HEK293 (cell line): Measurements from ENCODE around the gene CCDC32.
A peak's percentile ranks its signal among the peaks of the same experiment; 100 is the strongest.

Experiments used
- BCL11B ChIP-seq: fragments of 450-650 bp; formaldehyde crosslinking; IDR thresholded peaks from 2 replicates; pipeline ENCODE4 v1.5.1; 2016; ENCODE audit warnings: low read depth, missing biosample characterization, missing genetic modification characterization
- BCL6B ChIP-seq: fragments of 450-650 bp; formaldehyde crosslinking; IDR thresholded peaks from 2 replicates; pipeline ENCODE4 v1.5.1; 2017; ENCODE audit warnings: missing biosample characterization, missing genetic modification characterization
- GLI4 ChIP-seq: fragments of 450-650 bp; formaldehyde crosslinking; IDR thresholded peaks from 2 replicates; pipeline ENCODE4 v1.5.1; 2016; ENCODE audit warnings: missing biosample characterization, missing genetic modification characterization
- HOXD13 ChIP-seq: sonication (generic); formaldehyde crosslinking; IDR thresholded peaks from 2 replicates; pipeline ENCODE4 v1.8.0; 2022; ENCODE audit warnings: missing genetic modification reagents, borderline replicate concordance
- KLF16 ChIP-seq: fragments of 450-650 bp; formaldehyde crosslinking; IDR thresholded peaks from 2 replicates; pipeline ENCODE4 v1.5.1; 2017; ENCODE audit warnings: missing biosample characterization, missing genetic modification characterization
- KLF7 ChIP-seq: fragments of 450-650 bp; formaldehyde crosslinking; IDR thresholded peaks from 2 replicates; pipeline ENCODE4 v1.5.1; 2016; ENCODE audit warnings: missing biosample characterization, missing genetic modification characterization, borderline replicate concordance
- PRDM6 ChIP-seq: fragments of 450-650 bp; formaldehyde crosslinking; IDR thresholded peaks from 2 replicates; pipeline ENCODE4 v1.5.1; 2017; ENCODE audit warnings: missing biosample characterization, missing genetic modification characterization
- RBAK ChIP-seq: fragments of 450-650 bp; formaldehyde crosslinking; IDR thresholded peaks from 2 replicates; pipeline ENCODE4 v1.5.1; 2016; ENCODE audit warnings: missing biosample characterization, missing genetic modification characterization
- ZBTB21 ChIP-seq: fragments of 450-650 bp; formaldehyde crosslinking; IDR thresholded peaks from 2 replicates; pipeline ENCODE4 v1.5.1; 2017; ENCODE audit warnings: missing biosample characterization, missing genetic modification characterization
- ZBTB48 ChIP-seq: fragments of 450-650 bp; formaldehyde crosslinking; IDR thresholded peaks from 2 replicates; pipeline ENCODE4 v1.5.1; 2016; ENCODE audit warnings: missing biosample characterization, missing genetic modification characterization
- ZNF114 ChIP-seq: fragments of 450-650 bp; formaldehyde crosslinking; IDR thresholded peaks from 2 replicates; pipeline ENCODE4 v1.5.0; 2017; ENCODE audit warnings: missing biosample characterization, missing genetic modification characterization
- ZNF132 ChIP-seq: fragments of 450-650 bp; formaldehyde crosslinking; IDR thresholded peaks from 2 replicates; pipeline ENCODE4 v1.5.1; 2017; ENCODE audit warnings: missing biosample characterization, missing genetic modification characterization, borderline replicate concordance
- ZNF184 ChIP-seq: fragments of 450-650 bp; IDR thresholded peaks from 2 replicates; pipeline ENCODE4 v1.5.1; 2018; ENCODE audit warnings: missing biosample characterization, mild to moderate bottlenecking, missing genetic modification characterization
- ZNF211 ChIP-seq: fragments of 450-650 bp; formaldehyde crosslinking; IDR thresholded peaks from 2 replicates; pipeline ENCODE4 v1.5.1; 2016; ENCODE audit warnings: low read depth, missing biosample characterization, missing genetic modification characterization
- ZNF280C ChIP-seq: fragments of 450-650 bp; formaldehyde crosslinking; IDR thresholded peaks from 2 replicates; pipeline ENCODE4 v1.5.1; 2016; ENCODE audit warnings: missing biosample characterization, missing genetic modification characterization
- ZNF366 ChIP-seq: fragments of 450-650 bp; formaldehyde crosslinking; conservative IDR thresholded peaks from 2 replicates; pipeline ENCODE4 v1.5.1; 2016; ENCODE audit warnings: missing biosample characterization, missing genetic modification characterization
- ZNF398 ChIP-seq: fragments of 450-650 bp; formaldehyde crosslinking; IDR thresholded peaks from 2 replicates; pipeline ENCODE4 v1.5.1; 2017; ENCODE audit warnings: missing biosample characterization, missing genetic modification characterization
- ZNF473 ChIP-seq: fragments of 450-650 bp; formaldehyde crosslinking; IDR thresholded peaks from 2 replicates; pipeline ENCODE4 v1.5.1; 2017; ENCODE audit warnings: missing biosample characterization, missing genetic modification characterization
- ZNF544 ChIP-seq: fragments of 450-650 bp; formaldehyde crosslinking; IDR thresholded peaks from 2 replicates; pipeline ENCODE4 v1.5.0; 2017; ENCODE audit warnings: missing biosample characterization, missing genetic modification characterization
- ZNF560 ChIP-seq: fragments of 450-650 bp; formaldehyde crosslinking; IDR thresholded peaks from 2 replicates; pipeline ENCODE4 v1.5.1; 2017; ENCODE audit warnings: missing biosample characterization, missing genetic modification characterization, borderline replicate concordance
- ZNF621 ChIP-seq: fragments of 450-650 bp; formaldehyde crosslinking; IDR thresholded peaks from 2 replicates; pipeline ENCODE4 v1.5.1; 2017; ENCODE audit warnings: missing biosample characterization, missing genetic modification characterization
- ZNF639 ChIP-seq: fragments of 450-650 bp; formaldehyde crosslinking; IDR thresholded peaks from 2 replicates; pipeline ENCODE4 v1.5.1; 2016; ENCODE audit warnings: missing biosample characterization, missing genetic modification characterization
- ZNF768 ChIP-seq: fragments of 450-650 bp; formaldehyde crosslinking; IDR thresholded peaks from 2 replicates; pipeline ENCODE4 v1.5.1; 2018; ENCODE audit warnings: missing biosample characterization, mild to moderate bottlenecking, missing genetic modification characterization
- ZNF785 ChIP-seq: fragments of 450-650 bp; formaldehyde crosslinking; IDR thresholded peaks from 2 replicates; pipeline ENCODE4 v1.5.1; 2016; ENCODE audit warnings: missing biosample characterization, missing genetic modification characterization
- ZSCAN23 ChIP-seq: fragments of 450-650 bp; formaldehyde crosslinking; IDR thresholded peaks from 2 replicates; pipeline ENCODE4 v1.5.1; 2016; ENCODE audit warnings: missing biosample characterization, missing genetic modification characterization
- TF ChIP-seq, protein P1 (sequence below): fragments of 450-650 bp; formaldehyde crosslinking; IDR thresholded peaks from 2 replicates; pipeline ENCODE4 v1.5.1; 2016; ENCODE audit warnings: missing biosample characterization, missing genetic modification characterization
- TF ChIP-seq, protein P2 (sequence below): fragments of 450-650 bp; formaldehyde crosslinking; IDR thresholded peaks from 2 replicates; pipeline ENCODE4 v1.5.1; 2017; ENCODE audit warnings: missing biosample characterization, mild to moderate bottlenecking, missing genetic modification characterization, moderate library complexity

The CCDC32 gene

GRCh38 chr15:40593588-40594428 is 29.0 kb upstream of the CCDC32 start, which contains the start of gene KNL1 (continued):
- TF ChIP-seq ZNF398 (tag by site-specific recombination) (no peak), ZNF114 (tag by site-specific recombination) (no peak), ZNF184 (tag by site-specific recombination) (peak; percentile 53), ZBTB48 (tag by site-specific recombination) (no peak), HOXD13 (CRISPR knock-in tag) (peak; percentile 16; the same call in 1 of the 2 replicates), ZNF639 (tag by site-specific recombination) (peak; percentile 92), KLF16 (peak; percentile 73; the same call in 1 of the 2 replicates), ZNF621 (tag by site-specific recombination) (no peak), ZNF366 (tag by site-specific recombination) (no peak), ZNF473 (tag by site-specific recombination) (no peak), ZNF560 (tag by site-specific recombination) (no peak), BCL11B (tag by site-specific recombination) (no peak), PRDM6 (tag by site-specific recombination) (no peak; the same call in 1 of the 2 replicates), ZNF211 (tag by site-specific recombination) (no peak), ZSCAN23 (tag by site-specific recombination) (0 out of 2 replicates have a peak, but pooled peaks have one; percentile 21), ZNF280C (tag by site-specific recombination) (no peak), BCL6B (tag by site-specific recombination) (peak; percentile 5), ZNF544 (tag by site-specific recombination) (no peak), ZNF768 (tag by site-specific recombination) (no peak), ZBTB21 (peak; percentile 90), KLF7 (tag by site-specific recombination) (peak; percentile 71), RBAK (tag by site-specific recombination) (no peak), ZNF785 (tag by site-specific recombination) (no peak), GLI4 (no peak), ZNF132 (no peak)
- TF ChIP-seq, protein P1, sequence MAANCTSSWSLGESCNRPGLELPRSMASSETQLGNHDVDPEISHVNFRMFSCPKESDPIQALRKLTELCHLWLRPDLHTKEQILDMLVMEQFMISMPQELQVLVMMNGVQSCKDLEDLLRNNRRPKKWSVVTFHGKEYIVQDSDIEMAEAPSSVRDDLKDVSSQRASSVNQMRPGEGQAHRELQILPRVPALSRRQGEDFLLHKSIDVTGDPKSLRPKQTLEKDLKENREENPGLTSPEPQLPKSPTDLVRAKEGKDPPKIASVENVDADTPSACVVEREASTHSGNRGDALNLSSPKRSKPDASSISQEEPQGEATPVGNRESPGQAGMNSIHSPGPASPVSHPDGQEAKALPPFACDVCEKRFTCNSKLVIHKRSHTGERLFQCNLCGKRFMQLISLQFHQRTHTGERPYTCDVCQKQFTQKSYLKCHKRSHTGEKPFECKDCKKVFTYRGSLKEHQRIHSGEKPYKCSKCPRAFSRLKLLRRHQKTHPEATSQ (tag by site-specific recombination) = no peak
- TF ChIP-seq, protein P2, sequence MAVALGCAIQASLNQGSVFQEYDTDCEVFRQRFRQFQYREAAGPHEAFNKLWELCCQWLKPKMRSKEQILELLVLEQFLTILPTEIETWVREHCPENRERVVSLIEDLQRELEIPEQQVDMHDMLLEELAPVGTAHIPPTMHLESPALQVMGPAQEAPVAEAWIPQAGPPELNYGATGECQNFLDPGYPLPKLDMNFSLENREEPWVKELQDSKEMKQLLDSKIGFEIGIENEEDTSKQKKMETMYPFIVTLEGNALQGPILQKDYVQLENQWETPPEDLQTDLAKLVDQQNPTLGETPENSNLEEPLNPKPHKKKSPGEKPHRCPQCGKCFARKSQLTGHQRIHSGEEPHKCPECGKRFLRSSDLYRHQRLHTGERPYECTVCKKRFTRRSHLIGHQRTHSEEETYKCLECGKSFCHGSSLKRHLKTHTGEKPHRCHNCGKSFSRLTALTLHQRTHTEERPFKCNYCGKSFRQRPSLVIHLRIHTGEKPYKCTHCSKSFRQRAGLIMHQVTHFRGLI = peak; percentile 67; the same call in 1 of the 2 replicates
